HepG2 (cell line): ENCODE data around the gene SORL1-AS1.

Source experiments
- AHDC1 ChIP-seq: sonication (generic); formaldehyde crosslinking; IDR thresholded peaks from 2 replicates; pipeline ENCODE4 v1.5.1; 2020; ENCODE audit warnings: mild to moderate bottlenecking, missing genetic modification reagents, borderline replicate concordance
- KDM5A ChIP-seq: fragments of 200-600 bp; sonication (generic); IDR thresholded peaks from 2 replicates; pipeline ENCODE4 v1.7.0; 2018; ENCODE audit warnings: antibody characterized with exemption, mild to moderate bottlenecking, low read length, borderline replicate concordance
- MED8 ChIP-seq: sonication (generic); formaldehyde crosslinking; IDR thresholded peaks from 2 replicates; pipeline ENCODE4 v1.8.1; 2023; ENCODE audit warnings: mild to moderate bottlenecking, missing genetic modification reagents; ENCODE audit not compliant: insufficient replicate concordance
- MYNN ChIP-seq: sonication (generic); formaldehyde crosslinking; IDR thresholded peaks from 2 replicates; pipeline ENCODE4 v1.4.0; 2020; ENCODE audit warnings: mild to moderate bottlenecking, low read depth, missing genetic modification reagents
- NR0B2 ChIP-seq: sonication (generic); formaldehyde crosslinking; IDR thresholded peaks from 2 replicates; pipeline ENCODE4 v1.4.0; 2020; ENCODE audit warnings: mild to moderate bottlenecking, missing genetic modification reagents
- SMAD9 ChIP-seq: sonication (generic); formaldehyde crosslinking; IDR thresholded peaks from 2 replicates; pipeline ENCODE4 v1.5.1; 2020; ENCODE audit warnings: mild to moderate bottlenecking, missing genetic modification reagents
- SMARCE1 ChIP-seq: fragments of 450-650 bp; IDR thresholded peaks from 2 replicates; pipeline ENCODE4 v1.6.1; 2017; ENCODE audit warnings: borderline replicate concordance
- SP2 ChIP-seq: sonication (generic); formaldehyde crosslinking; IDR thresholded peaks from 2 replicates; pipeline ENCODE4 v1.5.1; 2020; ENCODE audit warnings: mild to moderate bottlenecking, missing genetic modification reagents
- ZBTB38 ChIP-seq: sonication (generic); formaldehyde crosslinking; IDR thresholded peaks from 2 replicates; pipeline ENCODE4 v1.5.1; 2020; ENCODE audit warnings: mild to moderate bottlenecking, missing genetic modification reagents
- ZFP37 ChIP-seq: sonication (generic); formaldehyde crosslinking; IDR thresholded peaks from 2 replicates; pipeline ENCODE4 v1.4.0; 2020; ENCODE audit warnings: missing genetic modification reagents, borderline replicate concordance
- ZMAT5 ChIP-seq: sonication (generic); formaldehyde crosslinking; IDR thresholded peaks from 2 replicates; pipeline ENCODE4 v1.5.0; 2020; ENCODE audit warnings: mild to moderate bottlenecking, low read depth, missing genetic modification reagents, borderline replicate concordance
- ZNF33A ChIP-seq: sonication (generic); formaldehyde crosslinking; IDR thresholded peaks from 2 replicates; pipeline ENCODE4 v1.5.1; 2020; ENCODE audit warnings: missing genetic modification reagents, mild to moderate bottlenecking, moderate library complexity, borderline replicate concordance
- ZNF598 ChIP-seq: sonication (generic); formaldehyde crosslinking; IDR thresholded peaks from 2 replicates; pipeline ENCODE4 v1.5.1; 2020; ENCODE audit warnings: mild to moderate bottlenecking, missing genetic modification reagents, borderline replicate concordance
- ZNF607 ChIP-seq: sonication (generic); formaldehyde crosslinking; IDR thresholded peaks from 2 replicates; pipeline ENCODE4 v1.5.1; 2020; ENCODE audit warnings: missing genetic modification reagents, mild to moderate bottlenecking, borderline replicate concordance
- ZNF780A ChIP-seq: sonication (generic); formaldehyde crosslinking; IDR thresholded peaks from 2 replicates; pipeline ENCODE4 v1.8.0; 2022; ENCODE audit warnings: mild to moderate bottlenecking, missing genetic modification reagents, moderate library complexity
- ZSCAN30 ChIP-seq: sonication (generic); formaldehyde crosslinking; IDR thresholded peaks from 2 replicates; pipeline ENCODE4 v1.5.0; 2020; ENCODE audit warnings: mild to moderate bottlenecking, missing genetic modification reagents
- TF ChIP-seq, protein P1 (sequence below): IDR thresholded peaks from 2 replicates; pipeline ENCODE4 v1.6.1; 2012; ENCODE audit warnings: low read length, improper control_type of control experiment
- TF ChIP-seq, protein P2 (sequence below): IDR thresholded peaks from 2 replicates; pipeline ENCODE4 v1.6.1; 2016; ENCODE audit warnings: missing compliant biosample characterization, missing genetic modification reagents, borderline replicate concordance

The SORL1-AS1 gene

GRCh38 chr11:121455115-121455514 is 2.3 kb upstream of the SORL1-AS1 start (continued):
- TF ChIP-seq ZNF780A (no peak), SMAD9 (CRISPR knock-in tag) (no peak), ZNF607 (CRISPR knock-in tag) (no peak), ZMAT5 (no peak), MYNN (CRISPR knock-in tag) (no peak), SMARCE1 (no peak), ZSCAN30 (no peak), AHDC1 (CRISPR knock-in tag) (no peak), ZBTB38 (0 out of 2 replicates have a peak, but pooled peaks have one; percentile 56), ZNF598 (no peak), ZNF33A (CRISPR knock-in tag) (no peak), KDM5A (no peak), NR0B2 (no peak), ZFP37 (CRISPR knock-in tag) (no peak), SP2 (CRISPR knock-in tag) (no peak), MED8 (no peak)
- TF ChIP-seq, protein P1, sequence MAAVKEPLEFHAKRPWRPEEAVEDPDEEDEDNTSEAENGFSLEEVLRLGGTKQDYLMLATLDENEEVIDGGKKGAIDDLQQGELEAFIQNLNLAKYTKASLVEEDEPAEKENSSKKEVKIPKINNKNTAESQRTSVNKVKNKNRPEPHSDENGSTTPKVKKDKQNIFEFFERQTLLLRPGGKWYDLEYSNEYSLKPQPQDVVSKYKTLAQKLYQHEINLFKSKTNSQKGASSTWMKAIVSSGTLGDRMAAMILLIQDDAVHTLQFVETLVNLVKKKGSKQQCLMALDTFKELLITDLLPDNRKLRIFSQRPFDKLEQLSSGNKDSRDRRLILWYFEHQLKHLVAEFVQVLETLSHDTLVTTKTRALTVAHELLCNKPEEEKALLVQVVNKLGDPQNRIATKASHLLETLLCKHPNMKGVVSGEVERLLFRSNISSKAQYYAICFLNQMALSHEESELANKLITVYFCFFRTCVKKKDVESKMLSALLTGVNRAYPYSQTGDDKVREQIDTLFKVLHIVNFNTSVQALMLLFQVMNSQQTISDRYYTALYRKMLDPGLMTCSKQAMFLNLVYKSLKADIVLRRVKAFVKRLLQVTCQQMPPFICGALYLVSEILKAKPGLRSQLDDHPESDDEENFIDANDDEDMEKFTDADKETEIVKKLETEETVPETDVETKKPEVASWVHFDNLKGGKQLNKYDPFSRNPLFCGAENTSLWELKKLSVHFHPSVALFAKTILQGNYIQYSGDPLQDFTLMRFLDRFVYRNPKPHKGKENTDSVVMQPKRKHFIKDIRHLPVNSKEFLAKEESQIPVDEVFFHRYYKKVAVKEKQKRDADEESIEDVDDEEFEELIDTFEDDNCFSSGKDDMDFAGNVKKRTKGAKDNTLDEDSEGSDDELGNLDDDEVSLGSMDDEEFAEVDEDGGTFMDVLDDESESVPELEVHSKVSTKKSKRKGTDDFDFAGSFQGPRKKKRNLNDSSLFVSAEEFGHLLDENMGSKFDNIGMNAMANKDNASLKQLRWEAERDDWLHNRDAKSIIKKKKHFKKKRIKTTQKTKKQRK, result no peak
- TF ChIP-seq, protein P2, sequence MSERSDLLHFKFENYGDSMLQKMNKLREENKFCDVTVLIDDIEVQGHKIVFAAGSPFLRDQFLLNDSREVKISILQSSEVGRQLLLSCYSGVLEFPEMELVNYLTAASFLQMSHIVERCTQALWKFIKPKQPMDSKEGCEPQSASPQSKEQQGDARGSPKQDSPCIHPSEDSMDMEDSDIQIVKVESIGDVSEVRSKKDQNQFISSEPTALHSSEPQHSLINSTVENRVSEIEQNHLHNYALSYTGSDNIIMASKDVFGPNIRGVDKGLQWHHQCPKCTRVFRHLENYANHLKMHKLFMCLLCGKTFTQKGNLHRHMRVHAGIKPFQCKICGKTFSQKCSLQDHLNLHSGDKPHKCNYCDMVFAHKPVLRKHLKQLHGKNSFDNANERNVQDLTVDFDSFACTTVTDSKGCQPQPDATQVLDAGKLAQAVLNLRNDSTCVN (CRISPR knock-in tag), result no peak
